Measurements from ENCODE around the gene HIPK2. TPM values are rescaled to one million over a fixed set of nuclear protein-coding genes. Genes with fewer than 3 reads are reported as not detected.
A peak's percentile ranks its signal among the peaks of the same experiment; 100 is the strongest.

The HIPK2 gene
- total RNA-seq, 1 donor from 2014 or later = 23.5 TPM

DNA sequence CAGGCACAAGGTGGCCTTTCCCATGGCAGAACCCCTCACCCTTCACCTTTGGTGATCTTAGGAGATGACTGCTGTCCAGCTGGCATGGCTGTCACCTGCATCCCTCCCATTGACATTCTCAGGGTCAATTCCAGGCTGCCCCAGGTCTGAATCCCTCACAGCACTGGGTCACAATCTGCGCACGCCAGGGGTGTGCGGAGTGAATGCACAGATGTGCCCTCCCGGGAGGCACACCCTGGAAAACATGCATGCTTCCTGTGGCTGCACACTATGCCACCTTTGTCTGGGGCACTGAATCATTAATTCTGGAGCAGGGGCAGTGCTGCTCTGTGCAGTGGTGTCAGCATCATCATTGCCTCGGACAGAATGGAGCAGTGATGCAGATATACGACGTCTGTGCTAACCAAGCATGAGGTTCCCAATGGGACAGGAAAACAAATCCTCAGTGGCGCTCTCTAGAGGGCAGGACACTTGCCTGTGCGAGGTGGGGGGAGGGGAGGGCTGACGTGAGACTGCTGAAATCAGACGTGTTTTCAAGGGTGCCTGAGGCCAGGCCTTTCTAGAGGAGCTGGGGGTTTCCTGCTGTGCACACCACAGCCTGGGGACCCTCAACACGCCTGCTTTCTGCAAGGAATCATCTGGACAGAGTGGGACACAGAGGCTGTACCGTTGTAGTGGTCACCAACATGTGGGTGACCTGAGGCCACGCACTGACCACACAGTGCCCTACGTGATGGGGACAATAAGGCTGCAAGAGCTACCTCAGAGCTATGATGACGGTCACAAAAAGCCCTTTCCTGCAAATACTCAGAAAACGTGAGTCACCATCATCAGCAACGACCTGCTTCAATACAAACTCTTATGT is 77.9 kb downstream of the HIPK2 start:
- DNase-seq (ENCODE audit: low read depth) = no peak

GRCh38 chr7:139698844-139699243 is 79.0 kb downstream of the HIPK2 start:
- DNase-seq (ENCODE audit: low read depth) = no peak

GRCh38 chr7:139698278-139698677 is 79.5 kb downstream of the HIPK2 start:
- DNase-seq (ENCODE audit: low read depth) = no peak

DNA sequence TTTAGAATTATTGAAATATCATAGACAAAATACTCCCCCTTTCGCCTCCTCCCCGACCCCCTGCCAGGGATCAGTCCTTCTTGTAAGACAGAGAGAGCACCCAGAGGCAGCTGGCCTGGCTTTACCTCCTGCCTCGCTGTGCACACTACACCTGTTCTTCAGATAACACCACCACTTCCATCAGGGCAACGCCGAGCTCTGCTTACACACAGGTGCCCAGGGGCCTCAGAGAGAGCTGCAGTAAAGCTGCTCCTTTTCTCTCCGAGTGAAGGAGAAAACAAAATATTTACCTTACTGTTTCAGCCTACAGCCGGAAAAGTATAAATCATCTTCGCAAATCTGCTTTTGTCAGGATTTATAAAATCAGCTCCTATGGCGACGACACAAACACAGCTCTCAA is 80.7 kb downstream of the HIPK2 start:
- no peak for DNase-seq (ENCODE audit: low read depth)

DNA sequence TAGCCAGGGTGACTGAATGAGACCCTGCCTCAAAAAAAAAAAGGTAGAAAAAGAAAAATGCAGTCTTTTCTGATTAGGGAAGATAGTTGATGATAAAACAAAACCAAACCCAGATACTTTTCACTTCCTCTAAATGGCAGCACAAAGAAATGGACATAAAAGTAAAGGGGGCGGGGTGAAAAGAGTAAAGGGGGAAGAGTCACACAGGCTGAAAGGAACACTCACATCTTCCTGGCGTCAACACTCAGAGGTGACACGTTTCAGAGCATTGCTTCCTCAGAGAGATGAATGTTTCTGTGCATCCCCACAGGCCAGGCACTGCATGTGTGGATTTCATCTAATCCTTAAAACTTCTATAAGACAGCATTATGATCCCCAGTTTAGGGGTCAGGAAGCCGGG is 81.2 kb downstream of the HIPK2 start:
- no peak for DNase-seq (ENCODE audit: low read depth)

GRCh38 chr7:139695588-139695987 is 82.2 kb downstream of the HIPK2 start:
- DNase-seq (ENCODE audit: low read depth) = peak; percentile 52

GRCh38 chr7:139695051-139695450 is 82.7 kb downstream of the HIPK2 start:
- DNase-seq (ENCODE audit: low read depth) = no peak

- DNase-seq (ENCODE audit: low read depth) = no peak
Measured at GRCh38 chr7:139694389-139694676, 83.5 kb downstream of the HIPK2 start.

GRCh38 chr7:139693651-139694388 is 84.0 kb downstream of the HIPK2 start:
- DNase-seq (ENCODE audit: low read depth) = no peak

GRCh38 chr7:139692723-139693122 is 85.1 kb downstream of the HIPK2 start:
- DNase-seq (ENCODE audit: low read depth) = no peak

GRCh38 chr7:139691253-139691781 is 86.5 kb downstream of the HIPK2 start:
- peak; percentile 87 for DNase-seq (ENCODE audit: low read depth)

DNA sequence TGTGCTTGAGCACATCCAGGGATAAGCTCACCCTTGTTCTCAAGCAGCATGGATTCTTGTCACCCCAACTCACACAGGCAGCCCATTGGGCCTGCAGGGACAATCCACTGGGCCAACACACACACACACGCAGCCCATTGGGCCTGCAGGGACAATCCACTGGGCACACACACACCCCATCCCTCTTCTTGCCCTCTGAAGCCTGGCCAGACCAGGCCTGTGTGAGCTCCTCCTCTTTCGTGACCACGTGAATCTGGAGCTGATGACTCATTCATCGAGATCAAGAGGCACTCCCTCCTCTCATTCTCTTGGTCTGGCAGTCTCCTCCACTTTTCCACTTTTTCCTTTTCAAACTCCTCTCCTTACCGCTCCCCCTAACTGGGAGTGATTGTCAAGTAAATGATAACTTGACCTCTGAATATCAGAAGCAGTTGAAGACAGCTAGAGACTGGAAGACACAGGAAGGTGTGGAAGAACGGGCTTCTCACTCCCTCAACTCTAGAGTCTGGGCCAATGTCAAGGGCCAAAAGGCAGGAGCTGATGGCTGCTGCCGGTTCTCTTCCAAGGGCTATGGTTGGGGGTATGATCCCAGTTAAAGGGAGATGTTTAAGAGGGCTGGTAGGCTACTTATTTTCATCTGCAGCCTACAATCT is 89.7 kb downstream of the HIPK2 start:
- DNase-seq (ENCODE audit: low read depth) = peak; percentile 60

GRCh38 chr7:139687211-139687954 is 90.4 kb downstream of the HIPK2 start:
- DNase-seq (ENCODE audit: low read depth) = no peak

- DNase-seq (ENCODE audit: low read depth) = peak; percentile 90
Measured at GRCh38 chr7:139683137-139683921, 94.5 kb downstream of the HIPK2 start.

DNA sequence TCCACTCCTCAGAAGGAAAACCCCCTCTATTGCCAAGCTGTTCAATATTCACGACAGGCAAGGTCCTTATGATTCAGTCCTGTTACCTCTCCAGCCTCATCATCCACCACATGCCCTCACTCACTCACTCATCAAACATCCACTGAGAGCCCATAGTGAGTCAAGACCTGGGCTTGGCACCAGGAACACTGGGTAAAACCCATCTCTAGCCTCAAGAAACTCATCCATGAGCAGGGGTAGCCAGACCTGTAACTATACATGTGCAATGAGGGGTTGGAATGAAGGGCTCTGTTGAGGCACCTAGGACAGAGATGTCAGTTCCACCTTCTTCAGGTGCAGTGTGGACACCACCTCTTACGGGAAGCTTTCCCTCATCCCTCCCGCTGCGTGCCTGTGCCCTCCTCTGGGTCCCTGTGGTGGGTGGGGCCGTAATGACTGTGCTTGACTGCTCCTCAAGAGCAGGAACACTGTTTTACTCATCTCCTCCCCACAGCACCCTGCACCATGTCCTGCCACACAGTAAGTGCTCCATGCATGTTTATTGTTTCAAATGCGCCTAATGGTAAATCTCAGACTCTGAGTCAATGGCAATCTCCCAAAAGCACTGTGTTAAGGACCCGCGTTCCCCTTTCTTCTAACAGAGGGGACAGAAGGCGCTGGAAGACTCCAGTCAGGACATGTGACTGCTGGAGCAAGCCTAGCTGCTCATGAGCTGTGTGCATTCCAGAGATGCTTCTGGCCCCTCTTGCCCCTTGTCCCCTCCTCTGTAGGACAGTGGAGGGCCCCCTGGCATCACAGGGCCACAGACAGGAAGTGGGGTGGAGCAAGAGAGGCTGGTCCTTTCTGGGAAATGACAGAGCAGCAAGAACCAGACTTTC is 95.4 kb downstream of the HIPK2 start:
- peak; percentile 65 for DNase-seq (ENCODE audit: low read depth)

GRCh38 chr7:139681812-139682135 is 96.0 kb downstream of the HIPK2 start:
- DNase-seq (ENCODE audit: low read depth) = no peak

- DNase-seq (ENCODE audit: low read depth) = no peak
Measured at GRCh38 chr7:139681463-139681755, 96.4 kb downstream of the HIPK2 start.

GRCh38 chr7:139680676-139681462 is 96.9 kb downstream of the HIPK2 start:
- peak; percentile 96 for DNase-seq (ENCODE audit: low read depth)
